ENCODE results near the gene PTMA.
"Not testable (repeated sequence)": the region's sequence is repeated elsewhere in the genome, so short reads cannot be mapped to it uniquely, and the experiment has no call there.

Gene PTMA

GRCh38 chr2:231717281-231718171, 9.2 kb downstream of the PTMA start:
- peak; percentile 92 for FAIRE-seq

- FAIRE-seq: no peak
Measured at GRCh38 chr2:231718799-231719198, 10.5 kb downstream of the PTMA start.

- no peak for FAIRE-seq
Measured at GRCh38 chr2:231720292-231720986, 12.1 kb downstream of the PTMA start.

- FAIRE-seq: no peak
Measured at GRCh38 chr2:231720987-231721966, 13.0 kb downstream of the PTMA start.

GRCh38 chr2:231722721-231723307, 14.5 kb downstream of the PTMA start:
- FAIRE-seq: no peak

GRCh38 chr2:231725476-231725875, 17.2 kb downstream of the PTMA start:
- FAIRE-seq: no peak

- no peak for FAIRE-seq
Measured at GRCh38 chr2:231726276-231726675, 18.0 kb downstream of the PTMA start.

- no peak for FAIRE-seq
Measured at GRCh38 chr2:231727621-231728020, 19.3 kb downstream of the PTMA start.

- no peak for FAIRE-seq
Measured at GRCh38 chr2:231732604-231733003, 24.3 kb downstream of the PTMA start.

- FAIRE-seq: no peak
Measured at GRCh38 chr2:231737761-231738160, 29.4 kb downstream of the PTMA start.

GRCh38 chr2:231743376-231744116, 35.2 kb downstream of the PTMA start:
- FAIRE-seq: no peak

- FAIRE-seq: no peak
Measured at GRCh38 chr2:231745303-231746038, 37.1 kb downstream of the PTMA start.

GRCh38 chr2:231748153-231748896, 40.0 kb downstream of the PTMA start:
- not testable (repeated sequence) for FAIRE-seq

GRCh38 chr2:231749016-231749415, 40.7 kb downstream of the PTMA start:
- not testable (repeated sequence) for FAIRE-seq

GRCh38 chr2:231751042-231751815, 42.9 kb downstream of the PTMA start:
- no peak for FAIRE-seq

GRCh38 chr2:231752061-231752460, 43.7 kb downstream of the PTMA start:
- no peak for FAIRE-seq

- FAIRE-seq: no peak
Measured at GRCh38 chr2:231761735-231762134, 53.4 kb downstream of the PTMA start.
